HG03521 (cell line): Measurements from ENCODE around the gene HAND2.

Experiments used
- ATAC-seq: cut with Tn5 transposase; IDR thresholded peaks from one replicate; pipeline ENCODE4 v1.9.1; 2021; ENCODE audit warnings: mild to moderate bottlenecking, moderate library complexity; ENCODE audit not compliant: unreplicated experiment

HAND2 gene

GRCh38 chr4:173503330-173504180, 26.5 kb downstream of the HAND2 start:
- ATAC-seq = no peak

- no peak for ATAC-seq
Observed at GRCh38 chr4:173502282-173502681, 27.7 kb downstream of the HAND2 start.

- no peak for ATAC-seq
Observed at GRCh38 chr4:173501592-173502150, 28.4 kb downstream of the HAND2 start.

GRCh38 chr4:173500841-173501591, 29.0 kb downstream of the HAND2 start:
- ATAC-seq = no peak

- ATAC-seq = no peak
Observed at GRCh38 chr4:173499658-173500535, 30.1 kb downstream of the HAND2 start.

GRCh38 chr4:173498771-173499170, 31.3 kb downstream of the HAND2 start:
- no peak for ATAC-seq

- ATAC-seq = peak; percentile 48
Observed at GRCh38 chr4:173498023-173498422, 32.0 kb downstream of the HAND2 start.

GRCh38 chr4:173494013-173494970, 35.7 kb downstream of the HAND2 start:
- peak; percentile 95 for ATAC-seq

- no peak for ATAC-seq
Observed at GRCh38 chr4:173493041-173493440, 37.0 kb downstream of the HAND2 start.

GRCh38 chr4:173492315-173492714, 37.7 kb downstream of the HAND2 start:
- no peak for ATAC-seq

GRCh38 chr4:173490817-173491528, 39.1 kb downstream of the HAND2 start:
- no peak for ATAC-seq

- ATAC-seq = no peak
Observed at GRCh38 chr4:173490256-173490655, 39.8 kb downstream of the HAND2 start.

- no peak for ATAC-seq
Observed at GRCh38 chr4:173489514-173489913, 40.5 kb downstream of the HAND2 start.

GRCh38 chr4:173488656-173489055, 41.4 kb downstream of the HAND2 start:
- ATAC-seq = no peak

- no peak for ATAC-seq
Observed at GRCh38 chr4:173488074-173488473, 42.0 kb downstream of the HAND2 start.

GRCh38 chr4:173486714-173487392, 43.2 kb downstream of the HAND2 start:
- ATAC-seq = no peak

- no peak for ATAC-seq
Observed at GRCh38 chr4:173485164-173485563, 44.9 kb downstream of the HAND2 start.

GRCh38 chr4:173482330-173482931, 47.6 kb downstream of the HAND2 start:
- ATAC-seq = no peak
